MM.1S (cell line): ENCODE measurements around the gene SLC27A2.
"Not testable (repeated sequence)": the region's sequence is repeated elsewhere in the genome, so short reads cannot be mapped to it uniquely, and the experiment has no call there.

ENCODE experiments used
- DNase-seq: peaks from one replicate; pipeline ENCODE4 v3.0.0-alpha.2; 2015
- H2AFZ ChIP-seq: fragments of 300-600 bp; sonication (generic); 2 replicates; pipeline ENCODE4 v1.6.0; 2016; ENCODE audit warnings: antibody characterized with exemption, low read length
- H3F3A ChIP-seq: fragments of 300-600 bp; sonication (generic); 2 replicates; pipeline ENCODE4 v1.6.1; 2016; ENCODE audit warnings: mild to moderate bottlenecking, antibody characterized with exemption, low read length, moderate library complexity, mixed read lengths; ENCODE audit not compliant: insufficient read depth
- H3K27ac ChIP-seq: fragments of 300-600 bp; sonication (generic); 2 replicates; pipeline ENCODE4 v1.5.1; 2016; ENCODE audit warnings: mild to moderate bottlenecking, low read length
- H3K27me3 ChIP-seq: fragments of 300-600 bp; sonication (generic); replicated peaks from 2 replicates; pipeline ENCODE4 v1.6.0; 2016; ENCODE audit warnings: low read length; ENCODE audit not compliant: insufficient read depth
- H3K36me3 ChIP-seq: fragments of 300-600 bp; sonication (generic); replicated peaks from 2 replicates; pipeline ENCODE4 v1.6.1; 2016; ENCODE audit warnings: mild to moderate bottlenecking, low read length, mixed read lengths; ENCODE audit not compliant: insufficient read depth
- H3K4me1 ChIP-seq: fragments of 300-600 bp; sonication (generic); 2 replicates; pipeline ENCODE4 v1.6.1; 2016; ENCODE audit warnings: low read length, mixed read lengths
- H3K4me2 ChIP-seq: fragments of 300-600 bp; sonication (generic); 2 replicates; pipeline ENCODE4 v1.6.0; 2016; ENCODE audit warnings: low read depth, low read length
- H3K4me3 ChIP-seq: fragments of 300-600 bp; sonication (generic); 2 replicates; pipeline ENCODE4 v1.5.1; 2016; ENCODE audit warnings: low read length, mixed read lengths
- H3K79me2 ChIP-seq: fragments of 300-600 bp; sonication (generic); 2 replicates; pipeline ENCODE4 v1.6.1; 2016; ENCODE audit warnings: mixed run types, low read length, mixed read lengths
- H3K9ac ChIP-seq: fragments of 300-600 bp; sonication (generic); 2 replicates; pipeline ENCODE4 v1.6.1; 2016; ENCODE audit warnings: low read length, mixed read lengths
- H3K9me2 ChIP-seq: fragments of 300-600 bp; sonication (generic); replicated peaks from 2 replicates; pipeline ENCODE4 v1.6.1; 2016; ENCODE audit warnings: mild to moderate bottlenecking, low read length, mixed read lengths; ENCODE audit not compliant: insufficient read depth
- H3K9me3 ChIP-seq: fragments of 300-600 bp; sonication (generic); replicated peaks from 2 replicates; pipeline ENCODE4 v1.6.1; 2016; ENCODE audit warnings: mild to moderate bottlenecking, low read length, mixed read lengths; ENCODE audit not compliant: insufficient read depth
- H4K20me1 ChIP-seq: fragments of 300-600 bp; sonication (generic); 2 replicates; pipeline ENCODE4 v1.6.1; 2016; ENCODE audit warnings: mild to moderate bottlenecking, low read length, moderate library complexity, mixed read lengths; ENCODE audit not compliant: insufficient read depth
- EZH2 ChIP-seq: fragments of 300-600 bp; sonication (generic); optimal IDR thresholded peaks from 2 replicates; pipeline ENCODE3; 2017; ENCODE audit warnings: low read depth, mild to moderate bottlenecking, antibody characterized with exemption, low read length, mixed read lengths
- EZH2phosphoT487 ChIP-seq: fragments of 300-600 bp; sonication (generic); IDR thresholded peaks from 2 replicates; pipeline ENCODE4 v1.6.1; 2018; ENCODE audit warnings: antibody characterized with exemption, low read length
- TF ChIP-seq, protein P1 (sequence below): fragments of 300-600 bp; sonication (generic); IDR thresholded peaks from 2 replicates; pipeline ENCODE4 v1.5.1; 2016; ENCODE audit warnings: antibody characterized with exemption, low read length, mixed read lengths

The SLC27A2 gene

DNA sequence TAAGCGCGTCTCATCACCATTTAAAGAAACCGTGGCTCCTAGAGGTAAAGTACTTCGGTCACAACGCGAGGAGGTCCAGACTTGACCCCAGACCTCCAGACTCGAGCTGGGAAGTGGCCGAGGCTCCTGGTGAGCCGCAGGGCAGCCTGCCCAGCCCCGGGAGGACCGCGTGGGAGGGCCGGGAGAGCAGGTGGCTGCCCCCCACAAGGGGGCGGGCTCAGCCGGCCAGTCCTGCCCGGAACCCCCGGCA, at the start of gene SLC27A2:
Gene SLC27A2 (plus strand): TSS at position 228 of the 250 bp plus-strand sequence. CDS start 232 bp downstream, outside the sequence.
- 0 out of 2 replicates have a peak, but pooled peaks cover 6% of the 10 kb centered on the region for H3F3A ChIP-seq
- no peaks in the 10 kb centered on the region for H4K20me1 ChIP-seq
- H3K36me3 ChIP-seq = no peaks in the 10 kb centered on the region
- H3K27me3 ChIP-seq = no peaks in the 10 kb centered on the region
- peak within 1 kb of the TSS; percentile 78 for H3K4me3 ChIP-seq
- H3K79me2 ChIP-seq = no peaks in the 10 kb centered on the region
- peaks cover 6% of the 10 kb centered on the region; the same call in 1 of the 2 replicates for H3K4me1 ChIP-seq
- H3K9me3 ChIP-seq = no peaks in the 10 kb centered on the region
- peak within 1 kb of the TSS; percentile 93 for H3K4me2 ChIP-seq
- DNase-seq = no peak
- H3K9ac ChIP-seq = peak within 1 kb of the TSS; percentile 46; the same call in 1 of the 2 replicates
- TF ChIP-seq, protein P1, sequence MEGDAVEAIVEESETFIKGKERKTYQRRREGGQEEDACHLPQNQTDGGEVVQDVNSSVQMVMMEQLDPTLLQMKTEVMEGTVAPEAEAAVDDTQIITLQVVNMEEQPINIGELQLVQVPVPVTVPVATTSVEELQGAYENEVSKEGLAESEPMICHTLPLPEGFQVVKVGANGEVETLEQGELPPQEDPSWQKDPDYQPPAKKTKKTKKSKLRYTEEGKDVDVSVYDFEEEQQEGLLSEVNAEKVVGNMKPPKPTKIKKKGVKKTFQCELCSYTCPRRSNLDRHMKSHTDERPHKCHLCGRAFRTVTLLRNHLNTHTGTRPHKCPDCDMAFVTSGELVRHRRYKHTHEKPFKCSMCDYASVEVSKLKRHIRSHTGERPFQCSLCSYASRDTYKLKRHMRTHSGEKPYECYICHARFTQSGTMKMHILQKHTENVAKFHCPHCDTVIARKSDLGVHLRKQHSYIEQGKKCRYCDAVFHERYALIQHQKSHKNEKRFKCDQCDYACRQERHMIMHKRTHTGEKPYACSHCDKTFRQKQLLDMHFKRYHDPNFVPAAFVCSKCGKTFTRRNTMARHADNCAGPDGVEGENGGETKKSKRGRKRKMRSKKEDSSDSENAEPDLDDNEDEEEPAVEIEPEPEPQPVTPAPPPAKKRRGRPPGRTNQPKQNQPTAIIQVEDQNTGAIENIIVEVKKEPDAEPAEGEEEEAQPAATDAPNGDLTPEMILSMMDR = peak; percentile 39
- TF ChIP-seq EZH2 (no peak), EZH2phosphoT487 (no peak)
- no peaks in the 10 kb centered on the region for H3K9me2 ChIP-seq
- H3K27ac ChIP-seq = no peak within 1 kb of the TSS
- H2AFZ ChIP-seq = peak within 1 kb of the TSS; percentile 84

DNA sequence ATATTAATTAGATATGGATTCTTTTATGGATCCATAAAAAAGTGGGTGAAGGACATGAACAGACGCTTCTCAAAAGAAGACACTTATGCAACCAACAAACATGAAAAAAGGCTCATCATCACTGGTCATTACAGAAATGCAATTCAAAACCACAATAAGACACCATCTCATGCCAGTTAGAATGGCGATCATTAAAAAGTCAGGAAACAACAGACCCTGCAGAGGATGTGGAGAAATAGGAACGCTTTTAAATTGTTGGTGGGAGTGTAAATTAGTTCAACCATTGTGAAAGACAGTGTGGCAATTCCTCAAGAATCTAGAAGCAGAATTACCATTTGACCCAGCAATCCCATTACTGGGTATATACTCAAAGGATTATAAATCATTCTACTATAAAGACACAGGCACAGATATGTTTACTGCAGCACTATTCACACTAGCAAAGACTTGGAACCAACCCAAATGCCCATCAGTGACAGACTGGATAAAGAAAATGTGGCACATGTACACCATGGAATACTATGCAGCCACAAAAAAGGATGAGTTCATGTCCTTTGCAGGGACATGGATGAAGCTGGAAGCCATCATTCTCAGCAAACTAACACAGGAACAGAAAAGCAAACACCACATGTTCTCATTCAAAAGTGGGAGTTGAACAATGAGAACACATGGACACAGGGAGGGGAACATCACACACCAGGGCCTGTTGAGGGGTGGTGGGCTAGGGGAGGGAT, 49.6 kb upstream of the SLC27A2 start:
- H3K36me3 ChIP-seq, H4K20me1 ChIP-seq, H3K9me3 ChIP-seq, H3K27ac ChIP-seq, DNase-seq, H3K9ac ChIP-seq, H2AFZ ChIP-seq, H3K79me2 ChIP-seq, H3K9me2 ChIP-seq, H3F3A ChIP-seq, H3K4me3 ChIP-seq, H3K4me1 ChIP-seq, H3K4me2 ChIP-seq, H3K27me3 ChIP-seq: not testable (repeated sequence)

DNA sequence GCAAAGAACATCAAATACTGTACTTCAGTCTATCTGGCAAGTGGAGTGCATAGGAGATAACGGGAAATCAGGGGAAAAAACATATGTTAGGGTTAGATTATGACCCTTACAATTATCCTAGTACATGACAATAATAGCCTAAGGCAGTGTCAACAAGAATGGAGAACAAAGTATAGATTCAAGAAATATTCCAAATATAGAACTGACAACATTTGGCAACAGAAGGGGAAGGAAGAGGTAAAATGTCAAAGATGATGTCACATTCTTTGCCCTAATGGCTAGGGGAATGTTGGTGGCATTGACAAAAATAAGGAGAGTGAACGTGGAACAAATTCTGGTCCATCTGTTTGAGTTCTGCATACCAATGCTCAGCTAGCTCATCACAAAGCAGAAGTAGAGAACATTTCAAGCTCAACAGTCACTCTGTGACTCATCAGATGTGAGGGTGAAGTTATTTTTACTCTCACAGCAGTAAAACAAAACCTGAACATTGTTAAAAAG, 47.4 kb upstream of the SLC27A2 start:
- Histone ChIP-seq H3K4me3 (no peak overlapping the region), H3K36me3 (no peaks in the 10 kb centered on the region), H3K4me2 (no peak overlapping the region), H3F3A (no peaks in the 10 kb centered on the region), H3K4me1 (0 out of 2 replicates have a peak, but pooled peaks cover 4% of the 10 kb centered on the region), H3K27ac (no peak overlapping the region), H3K27me3 (no peaks in the 10 kb centered on the region), H3K9ac (no peak overlapping the region), H2AFZ (no peak overlapping the region), H3K9me3 (no peaks in the 10 kb centered on the region), H3K9me2 (no peaks in the 10 kb centered on the region), H3K79me2 (no peaks in the 10 kb centered on the region), H4K20me1 (no peaks in the 10 kb centered on the region)
- TF ChIP-seq EZH2 (no peak), EZH2phosphoT487 (no peak)
- TF ChIP-seq, protein P1 = no peak
- DNase-seq = no peak

DNA sequence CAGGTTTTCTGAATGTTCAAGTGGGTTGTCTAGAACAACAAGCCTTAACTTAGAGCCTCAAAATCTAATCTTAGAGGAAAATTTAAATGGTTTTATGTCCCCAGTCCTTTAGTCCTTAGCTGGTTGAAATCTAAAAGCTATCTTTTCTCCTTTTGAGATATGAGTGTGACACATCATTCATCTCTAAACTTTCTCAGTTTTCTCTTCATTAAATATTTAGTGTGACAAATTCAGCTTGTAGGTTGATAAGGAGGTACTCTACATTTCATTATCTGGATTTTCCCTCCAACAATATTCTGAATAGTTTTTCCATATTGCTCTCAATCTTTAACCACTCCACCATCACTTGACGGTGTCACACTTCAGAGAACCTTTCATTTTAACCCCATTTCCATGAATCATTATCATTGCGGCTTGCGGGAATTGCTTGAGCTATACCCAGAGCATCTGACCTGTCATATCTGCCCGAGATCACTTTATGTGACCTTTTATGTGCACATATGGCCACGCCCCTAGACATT, 46.9 kb upstream of the SLC27A2 start:
- no peak overlapping the region for H3K4me2 ChIP-seq
- H3K27ac ChIP-seq = no peak overlapping the region

More for the DNA sequence above, 46.9 kb upstream of the SLC27A2 start:
- TF ChIP-seq EZH2 (no peak), EZH2phosphoT487 (no peak)
- TF ChIP-seq, protein P1 = no peak
- H3K9me2 ChIP-seq = no peaks in the 10 kb centered on the region
- DNase-seq = no peak
- H3K79me2 ChIP-seq = no peaks in the 10 kb centered on the region
- no peaks in the 10 kb centered on the region for H3K9me3 ChIP-seq
- H3K27me3 ChIP-seq = no peaks in the 10 kb centered on the region
- no peaks in the 10 kb centered on the region for H3K36me3 ChIP-seq
- H4K20me1 ChIP-seq = no peaks in the 10 kb centered on the region
- H3F3A ChIP-seq = no peaks in the 10 kb centered on the region
- 0 out of 2 replicates have a peak, but pooled peaks cover 4% of the 10 kb centered on the region for H3K4me1 ChIP-seq
- no peak overlapping the region for H3K9ac ChIP-seq
- no peak overlapping the region for H2AFZ ChIP-seq
- H3K4me3 ChIP-seq = no peak overlapping the region
